ENCODE measurements around the gene AK1.

The AK1 gene

DNA sequence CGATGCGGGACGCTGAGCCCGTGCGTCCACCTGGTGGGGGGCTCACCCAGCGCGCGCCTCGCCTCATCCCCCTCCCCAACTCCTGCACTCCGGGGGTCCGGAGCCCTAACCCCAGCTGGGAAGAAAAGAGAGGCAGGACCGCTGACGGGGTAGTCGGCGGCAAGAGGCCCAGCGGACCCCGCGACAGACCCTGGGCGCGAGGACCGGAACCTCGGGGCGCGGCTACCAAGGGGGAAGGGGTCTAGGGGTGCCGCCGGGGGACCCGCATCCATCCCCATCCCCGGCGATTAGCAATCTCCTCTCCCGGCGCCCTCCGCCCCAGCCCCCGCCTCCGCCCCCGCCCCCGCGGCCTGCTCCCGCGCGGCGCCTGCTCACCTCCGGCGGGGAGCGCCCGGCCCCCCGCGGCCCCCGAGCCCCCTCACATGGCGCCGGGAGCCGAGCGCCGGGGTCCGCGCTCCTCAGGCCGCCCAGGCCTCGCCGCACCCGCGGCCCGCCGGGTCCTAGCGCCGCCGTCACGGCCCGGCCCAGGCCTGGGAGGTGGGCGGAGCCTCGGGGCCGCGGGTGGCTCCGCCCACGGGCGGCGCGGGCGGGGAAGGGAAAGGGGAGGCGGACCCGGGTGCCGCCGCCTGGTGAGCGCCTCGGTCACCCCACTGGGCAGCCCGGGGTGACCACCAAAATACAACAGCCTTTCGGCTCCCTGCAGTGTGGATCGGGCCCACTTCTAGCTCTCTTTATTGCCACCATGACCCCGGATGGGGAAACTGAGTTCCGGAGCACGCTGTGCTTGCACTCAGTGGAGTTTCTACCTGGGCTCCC, 21.9 kb upstream of the AK1 start, which contains the start of gene ST6GALNAC6:
TSS of gene ST6GALNAC6 (minus strand) at position 476 of the 816 bp plus-strand sequence. CDS start 1,622 bp downstream, outside the sequence.
- TF ChIP-seq GATA1 (IDR thresholded peaks at IDR 0.05; ENCODE audit: low read depth, low read length), result no peak
- TF ChIP-seq POLR2A (IDR thresholded peaks at IDR 0.05; ENCODE audit: low read length), result peak; percentile 52
- DNase-seq, result peak; percentile 85 to 91

DNA sequence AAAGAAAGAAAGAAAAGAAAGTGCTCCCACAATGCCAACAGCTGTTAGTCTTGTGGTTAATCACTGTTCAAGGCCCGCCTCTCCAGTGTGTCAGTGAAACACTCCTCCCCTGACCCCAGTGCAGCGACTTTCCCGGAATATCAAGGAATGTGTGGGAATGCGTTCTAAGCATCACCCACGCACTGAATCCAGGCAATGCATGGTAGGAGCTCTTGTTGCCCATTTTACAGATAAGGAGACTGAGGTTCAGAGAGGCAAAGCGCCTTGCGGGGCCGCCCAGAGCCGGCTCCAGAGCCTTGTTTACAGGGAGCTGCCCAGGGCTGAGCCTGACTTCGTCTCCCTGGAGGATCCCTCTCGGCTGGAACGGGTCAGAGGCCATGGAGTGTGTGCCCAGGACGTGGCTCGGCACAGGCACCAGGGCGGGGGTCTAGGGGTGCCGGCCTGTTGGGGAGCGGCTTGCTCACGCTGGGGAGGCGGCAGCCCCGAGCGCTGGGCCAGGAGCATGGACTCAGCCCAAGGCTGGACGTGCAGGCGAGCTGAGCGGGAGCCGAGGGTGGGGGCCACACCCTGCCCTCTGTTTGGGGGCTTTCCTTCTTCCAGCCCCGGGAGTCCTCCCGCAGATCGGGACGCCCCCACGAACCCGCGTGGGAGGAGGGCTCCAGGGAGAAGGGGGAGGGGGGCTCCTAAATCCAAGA, 21.1 kb upstream of the AK1 start:
- TF ChIP-seq POLR2A (IDR thresholded peaks at IDR 0.05; ENCODE audit: low read length) (no peak), GATA1 (IDR thresholded peaks at IDR 0.05; ENCODE audit: low read depth, low read length) (no peak)
- peak; percentile 59 to 65 for DNase-seq

DNA sequence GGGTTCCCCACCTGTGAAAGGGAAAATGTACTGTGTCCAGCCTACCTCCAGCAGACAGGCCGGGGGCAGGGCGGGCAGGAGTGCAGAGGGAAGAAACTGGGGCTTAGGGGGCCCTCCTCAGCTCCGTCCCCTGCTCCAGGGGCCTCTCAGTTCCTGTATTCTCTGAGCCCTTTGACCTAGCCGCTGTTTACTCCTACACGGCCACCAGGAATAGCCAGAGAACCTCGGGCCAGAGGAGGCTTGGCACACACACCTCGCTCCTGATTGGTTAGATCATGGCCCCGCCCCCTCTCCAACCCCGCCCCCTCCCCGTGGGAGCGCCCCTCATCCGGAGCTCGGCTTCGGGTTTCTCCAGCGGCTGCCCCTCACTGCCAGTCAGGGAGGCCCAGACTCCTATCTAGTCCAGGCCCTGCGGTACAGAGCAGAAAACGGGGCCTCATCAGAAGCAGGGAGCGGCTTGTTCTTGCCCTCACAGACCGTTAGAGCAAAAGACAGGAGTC, 19.8 kb upstream of the AK1 start:
- peak; percentile 86 to 90 for DNase-seq
- TF ChIP-seq GATA1 (IDR thresholded peaks at IDR 0.05; ENCODE audit: low read depth, low read length), result no peak
- no peak for TF ChIP-seq POLR2A (IDR thresholded peaks at IDR 0.05; ENCODE audit: low read length)

DNA sequence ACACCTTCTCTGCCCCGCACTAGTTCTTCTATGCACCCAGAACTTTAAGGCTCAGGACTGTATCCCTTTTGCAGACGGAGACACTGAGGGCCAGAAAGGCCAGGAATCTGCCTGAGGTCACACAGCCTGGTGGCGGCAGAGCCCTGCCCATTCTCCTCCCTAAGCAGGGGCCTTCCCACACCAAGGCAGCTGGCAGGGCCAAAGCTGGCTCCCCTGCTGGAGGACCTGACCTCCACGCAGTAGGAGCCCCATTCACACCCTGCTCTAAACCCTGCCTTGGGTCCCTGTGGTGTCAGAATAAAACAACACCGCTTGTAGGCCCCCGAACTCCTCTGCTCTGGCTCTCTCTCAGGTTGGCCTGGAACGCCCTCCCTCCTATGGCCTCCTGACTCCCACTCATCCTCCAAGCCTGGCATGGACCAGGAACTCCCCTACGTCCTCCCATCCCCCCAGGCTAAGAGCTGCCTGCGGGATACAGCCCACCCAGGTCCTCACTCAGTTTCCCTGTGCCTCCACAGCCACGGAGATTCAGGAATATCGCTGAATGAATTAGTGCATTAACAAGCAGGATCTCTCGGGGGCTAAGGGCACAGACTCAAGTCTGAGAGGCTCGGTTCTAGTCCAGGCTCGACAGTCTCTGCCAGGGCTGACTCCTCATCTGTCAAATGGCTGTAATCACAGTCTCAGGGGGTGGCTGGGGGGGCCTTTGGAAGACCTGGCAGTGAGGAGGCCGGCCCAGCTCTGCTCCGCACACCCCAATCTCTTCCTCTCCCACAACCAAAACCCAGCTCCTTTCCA, 19.1 kb upstream of the AK1 start:
- TF ChIP-seq POLR2A (IDR thresholded peaks at IDR 0.05; ENCODE audit: low read length) (no peak), GATA1 (IDR thresholded peaks at IDR 0.05; ENCODE audit: low read depth, low read length) (no peak)
- DNase-seq, result no peak

DNA sequence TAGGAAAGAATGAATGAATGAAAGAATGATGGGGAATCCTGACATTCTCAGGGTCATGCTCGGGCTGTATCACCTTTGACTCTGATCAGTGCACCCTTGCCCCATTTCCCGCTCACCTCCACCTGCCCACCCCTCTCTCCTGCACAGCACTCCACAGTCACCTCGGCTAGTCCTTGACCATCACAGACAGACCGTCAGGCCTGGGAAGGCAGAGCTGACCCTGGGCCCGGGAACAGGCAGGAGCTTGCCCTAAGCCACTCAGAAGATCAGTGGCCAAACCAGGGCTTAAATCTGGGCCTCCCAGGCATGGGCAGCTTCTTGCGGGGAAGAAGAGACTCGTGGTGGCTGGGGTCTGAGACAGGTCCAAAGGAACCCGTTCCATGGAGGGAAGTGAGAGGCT, 18.3 kb upstream of the AK1 start:
- no peak for TF ChIP-seq GATA1 (IDR thresholded peaks at IDR 0.05; ENCODE audit: low read depth, low read length)
- TF ChIP-seq POLR2A (IDR thresholded peaks at IDR 0.05; ENCODE audit: low read length), result no peak
- no peak for DNase-seq

DNA sequence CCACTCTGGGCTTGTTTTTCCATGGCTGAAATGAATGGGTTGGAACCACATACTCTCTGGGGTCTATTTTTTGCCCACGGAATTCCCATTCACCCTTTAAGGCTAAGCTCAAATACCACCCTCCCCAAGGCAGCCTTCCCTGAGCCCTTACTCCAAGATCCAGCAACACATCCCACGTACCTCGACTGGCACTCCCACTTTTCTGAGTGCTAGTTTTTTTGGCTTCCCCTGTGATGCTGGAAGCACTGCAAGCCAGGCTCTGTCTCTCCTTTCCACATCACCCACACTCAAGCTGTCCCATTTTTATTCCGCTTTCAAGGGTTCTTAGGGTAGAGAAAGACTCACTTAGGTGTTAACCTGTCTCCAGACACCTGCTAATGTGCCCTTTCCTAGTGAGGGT, 15.9 kb upstream of the AK1 start:
- TF ChIP-seq GATA1 (IDR thresholded peaks at IDR 0.05; ENCODE audit: low read depth, low read length) (no peak), POLR2A (IDR thresholded peaks at IDR 0.05; ENCODE audit: low read length) (no peak)
- no peak for DNase-seq

DNA sequence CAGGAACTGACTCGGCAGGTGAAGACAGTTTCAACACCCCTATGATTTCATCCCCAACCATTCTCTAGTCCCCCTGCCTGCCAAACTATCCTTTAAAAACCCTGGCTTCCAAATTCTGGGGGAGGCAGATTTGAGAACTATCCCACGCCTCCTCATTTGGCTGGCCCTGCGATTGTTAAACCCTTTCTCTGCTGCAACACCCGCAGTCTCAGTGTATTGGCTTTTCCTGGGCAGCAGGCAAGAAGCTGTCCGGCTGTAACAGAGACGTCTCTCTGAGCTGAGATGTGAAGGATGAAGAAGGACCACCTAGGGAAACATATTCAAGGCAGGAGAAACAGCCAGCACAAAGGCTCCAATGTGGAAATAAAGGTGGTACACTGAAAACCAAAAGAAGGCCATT, 15.4 kb upstream of the AK1 start:
- no peak for DNase-seq

DNA sequence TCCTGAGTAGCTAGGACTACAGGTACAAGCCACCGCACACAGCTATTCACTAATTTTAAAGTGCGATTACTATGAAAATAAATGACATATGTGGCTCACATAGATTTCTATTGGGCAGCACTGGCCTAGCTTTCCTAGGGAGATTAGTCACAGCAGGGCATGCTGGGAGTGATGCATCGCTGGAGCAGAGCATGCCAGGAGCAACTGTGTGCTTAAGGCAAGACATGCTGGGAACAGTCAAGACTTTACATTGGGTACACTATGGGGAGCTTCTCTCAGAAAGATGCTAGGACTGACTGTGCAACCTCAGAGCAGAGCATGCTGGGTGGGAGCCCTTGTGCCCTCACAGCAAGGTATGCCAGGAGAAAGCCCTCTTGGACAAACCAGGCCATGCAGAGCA, 12.6 kb upstream of the AK1 start:
- DNase-seq, result no peak
- TF ChIP-seq GATA1 (IDR thresholded peaks at IDR 0.05; ENCODE audit: low read depth, low read length), result no peak
- TF ChIP-seq POLR2A (IDR thresholded peaks at IDR 0.05; ENCODE audit: low read length), result no peak

More for the DNA sequence above, 15.4 kb upstream of the AK1 start:
- TF ChIP-seq GATA1 (IDR thresholded peaks at IDR 0.05; ENCODE audit: low read depth, low read length), result no peak
- no peak for TF ChIP-seq POLR2A (IDR thresholded peaks at IDR 0.05; ENCODE audit: low read length)

DNA sequence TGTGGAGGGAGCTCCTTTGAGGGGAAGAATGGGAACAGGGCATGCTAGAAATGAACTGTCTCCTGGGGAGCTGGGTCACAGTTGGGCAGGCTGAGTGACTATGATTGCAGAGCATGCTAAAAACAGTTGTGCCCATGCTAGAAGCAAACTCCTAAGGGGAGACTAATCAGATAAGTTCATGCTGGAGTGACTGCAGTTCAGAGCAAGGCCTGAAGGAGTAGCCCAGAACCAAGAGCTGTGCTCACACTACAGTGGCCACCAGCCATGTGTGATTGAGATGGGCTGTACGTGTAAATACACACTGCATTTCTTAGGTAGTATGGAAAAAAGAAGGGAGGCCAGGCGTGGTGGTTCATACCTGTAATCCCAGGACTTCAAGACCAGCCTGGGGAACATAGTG, 10.3 kb upstream of the AK1 start:
- DNase-seq, result peak; percentile 64 to 72
- no peak for TF ChIP-seq GATA1 (IDR thresholded peaks at IDR 0.05; ENCODE audit: low read depth, low read length)
- no peak for TF ChIP-seq POLR2A (IDR thresholded peaks at IDR 0.05; ENCODE audit: low read length)

DNA sequence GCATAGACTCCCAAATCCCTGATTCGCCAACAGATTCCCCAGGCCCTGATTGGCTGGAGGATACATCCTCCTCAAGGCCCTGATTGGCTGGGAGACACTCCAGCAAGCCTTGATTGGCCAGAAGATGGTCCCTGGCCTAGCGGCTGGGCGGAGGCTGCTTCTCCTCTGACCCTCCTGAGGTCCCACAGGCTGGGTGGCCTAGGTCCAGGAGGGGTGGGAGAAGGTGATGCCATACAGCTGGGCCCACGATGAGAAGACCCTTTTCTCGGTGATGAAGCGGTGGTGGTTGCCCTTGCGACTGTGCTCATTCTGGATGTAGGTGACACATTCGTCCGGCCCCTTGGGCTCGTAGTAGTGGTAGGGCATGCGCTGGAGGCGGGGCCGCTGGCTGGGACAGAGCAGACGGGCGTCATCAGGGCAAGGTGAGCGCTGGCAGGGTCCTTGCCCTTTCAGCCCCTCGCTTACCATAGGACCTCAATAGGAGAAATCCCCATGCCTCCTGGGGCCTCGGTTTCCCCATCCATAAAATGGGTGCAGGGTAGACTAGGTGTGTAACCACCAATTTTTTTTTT, 9.0 kb upstream of the AK1 start:
- peak; percentile 45 to 61 for DNase-seq
- TF ChIP-seq GATA1 (IDR thresholded peaks at IDR 0.05; ENCODE audit: low read depth, low read length) (no peak), POLR2A (IDR thresholded peaks at IDR 0.05; ENCODE audit: low read length) (no peak)

DNA sequence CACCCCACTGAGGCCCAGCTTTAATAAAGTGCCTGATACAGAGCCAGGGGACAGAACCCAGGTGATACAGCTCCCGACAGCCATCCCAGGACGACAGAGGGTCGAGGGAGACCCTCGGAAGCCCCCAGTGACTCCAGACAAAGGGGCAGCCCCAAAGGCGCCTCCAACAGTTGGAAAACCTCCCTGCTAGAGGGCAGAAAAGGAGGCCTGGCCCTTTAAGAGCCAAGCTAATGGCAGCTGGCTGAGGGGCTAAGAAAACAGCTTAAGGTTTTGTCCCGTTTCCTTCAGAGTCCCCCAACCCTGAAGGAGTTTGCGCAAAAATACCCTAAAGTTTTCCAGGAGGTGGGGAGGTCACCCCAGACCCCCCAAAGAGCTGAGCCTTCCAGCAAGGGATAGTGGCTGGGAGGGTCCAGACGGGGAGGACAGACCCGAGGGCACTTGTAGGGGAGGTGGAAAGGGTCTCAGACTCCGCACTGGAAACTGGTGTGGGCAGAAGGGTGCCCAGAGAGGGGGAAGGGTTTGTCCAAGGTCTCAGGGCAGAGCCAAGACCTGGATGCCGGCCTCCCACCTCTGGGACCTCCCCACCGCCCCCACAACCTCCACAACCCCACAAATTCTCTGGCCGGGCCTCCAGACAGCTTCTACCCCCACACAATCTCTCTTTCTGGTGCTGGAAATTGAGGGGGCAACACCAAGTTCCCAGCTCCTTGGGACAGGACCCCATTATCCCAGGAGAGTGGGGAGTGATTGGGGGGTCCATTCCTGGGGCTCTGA, 8.2 kb upstream of the AK1 start:
- TF ChIP-seq POLR2A (IDR thresholded peaks at IDR 0.05; ENCODE audit: low read length), result no peak
- DNase-seq, result no peak

DNA sequence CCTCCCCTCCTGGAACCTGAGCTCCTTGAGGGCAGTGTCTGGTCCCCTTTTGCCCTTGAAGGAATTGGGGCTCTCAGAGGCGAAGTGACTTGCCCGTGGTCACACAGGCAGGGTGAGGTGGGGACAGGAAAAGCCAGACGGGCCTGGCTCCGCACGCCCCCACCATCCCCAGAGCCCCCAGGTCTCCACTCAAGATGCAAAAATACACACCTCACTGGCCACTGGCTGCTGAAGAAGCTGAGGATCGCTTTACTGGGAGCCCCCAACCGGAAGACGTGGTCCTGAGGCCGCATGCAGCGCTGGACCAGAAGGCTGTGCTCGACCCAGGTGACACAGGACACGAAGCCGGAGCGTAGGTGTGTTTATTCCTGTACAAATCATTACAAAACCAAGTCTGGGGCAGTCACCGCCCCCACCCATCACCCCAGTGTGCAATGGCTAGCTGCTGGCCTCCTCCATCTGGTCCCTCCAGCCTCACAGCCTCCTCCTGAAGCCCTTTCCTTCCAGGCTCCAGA, 7.6 kb upstream of the AK1 start:
- TF ChIP-seq POLR2A (IDR thresholded peaks at IDR 0.05; ENCODE audit: low read length) (no peak), GATA1 (IDR thresholded peaks at IDR 0.05; ENCODE audit: low read depth, low read length) (no peak)
- DNase-seq, result no peak

All from erythroblast (primary cell).